H1 (cell line): ENCODE results near the gene CCNYL1. TPM values are rescaled to one million over a fixed set of nuclear protein-coding genes. Genes with fewer than 3 reads are reported as not detected.

Source experiments
- CEBPB ChIP-seq: IDR thresholded peaks from 2 replicates; pipeline ENCODE4 v1.6.1; 2012; ENCODE audit warnings: low read depth, low read length
- CREB1 ChIP-seq: IDR thresholded peaks from 2 replicates; pipeline ENCODE4 v1.6.1; 2012; ENCODE audit warnings: inconsistent platforms
- EP300 ChIP-seq, 2 experiments: IDR thresholded peaks; 1 replicate in 1 of 2; 2 replicates in 1 of 2; pipeline ENCODE4 v1.6.1; 2011 to 2012; ENCODE audit warnings: low read depth in 2 of 2, low read length in 2 of 2, mild to moderate bottlenecking in 2 of 2, borderline replicate concordance in 1 of 2, inconsistent platforms in 1 of 2, moderate library complexity in 1 of 2
- JUN ChIP-seq: IDR thresholded peaks from 2 replicates; pipeline ENCODE4 v1.6.1; 2011; ENCODE audit warnings: low read depth, mild to moderate bottlenecking, improper control_type of control experiment, low read length
- KDM4A ChIP-seq: IDR thresholded peaks from one replicate; pipeline ENCODE4 v1.7.1; 2012; ENCODE audit warnings: low read depth, mild to moderate bottlenecking, moderate library complexity, low read length, inconsistent platforms; ENCODE audit not compliant: severe bottlenecking
- SP1 ChIP-seq: IDR thresholded peaks from 2 replicates; pipeline ENCODE4 v1.6.1; 2011; ENCODE audit warnings: low read depth, low read length
- SP2 ChIP-seq: IDR thresholded peaks from 2 replicates; pipeline ENCODE4 v1.6.1; 2012; ENCODE audit warnings: mild to moderate bottlenecking, low read length, inconsistent platforms
- polyA plus RNA-seq, 7 experiments: library from polyadenylated mRNA; depleted of rRNA in 3 of 7; stranded (reverse) in 5 of 7; unstranded in 2 of 7; fragments of >200 nt in 5 of 7; fragments of 200-250 nt in 2 of 7; gene quantifications; 1 replicate in 5 of 7; 2 replicates in 1 of 7; 4 replicates in 1 of 7; pipeline versions ENCODE4 v1.2.1 to v1.2.3, GENCODE V29; 2011 to 2013; ENCODE audit warnings: missing spikeins in 2 of 7, mixed read lengths in 2 of 7
- total RNA-seq: library from RNA; stranded (reverse); fragmentation: NEBNext Ultra II Directional; extraction: Animal tissue kit (Norgen Biotek cat#: 25700); gene quantifications from 2 replicates; pipeline ENCODE4 v1.2.1, GENCODE V29; 2021

CCNYL1 gene
- total and polyA plus RNA-seq, 2 of the 8 experiments (the other 6 are each of a cell fraction or from before 2014, with no cell fraction given): 13.3 to 35.4 TPM

- TF ChIP-seq CREB1 (peak; percentile 17; the same call in 1 of the 2 replicates), SP2 (no peak), KDM4A (peak; percentile 36), SP1 (0 out of 2 replicates have a peak, but pooled peaks have one; percentile 22), CEBPB (peak; percentile 98), JUN (no peak), EP300 (IDR thresholded peaks at IDR 0.05; ENCODE audit: borderline replicate concordance in 1 of 2, low read depth in 2 of 2, low read length in 2 of 2) (no peak)
These were observed 59.4 kb downstream of the CCNYL1 start (continued) for GRCh38 chr2:207770602-207771404.
